Right kidney (tissue), 1 donor: ENCODE measurements around the gene ZDHHC8.

Source experiments
- DNase-seq: peaks from one replicate; pipeline ENCODE4 v3.0.0-alpha.2; 2016

Gene ZDHHC8

DNA sequence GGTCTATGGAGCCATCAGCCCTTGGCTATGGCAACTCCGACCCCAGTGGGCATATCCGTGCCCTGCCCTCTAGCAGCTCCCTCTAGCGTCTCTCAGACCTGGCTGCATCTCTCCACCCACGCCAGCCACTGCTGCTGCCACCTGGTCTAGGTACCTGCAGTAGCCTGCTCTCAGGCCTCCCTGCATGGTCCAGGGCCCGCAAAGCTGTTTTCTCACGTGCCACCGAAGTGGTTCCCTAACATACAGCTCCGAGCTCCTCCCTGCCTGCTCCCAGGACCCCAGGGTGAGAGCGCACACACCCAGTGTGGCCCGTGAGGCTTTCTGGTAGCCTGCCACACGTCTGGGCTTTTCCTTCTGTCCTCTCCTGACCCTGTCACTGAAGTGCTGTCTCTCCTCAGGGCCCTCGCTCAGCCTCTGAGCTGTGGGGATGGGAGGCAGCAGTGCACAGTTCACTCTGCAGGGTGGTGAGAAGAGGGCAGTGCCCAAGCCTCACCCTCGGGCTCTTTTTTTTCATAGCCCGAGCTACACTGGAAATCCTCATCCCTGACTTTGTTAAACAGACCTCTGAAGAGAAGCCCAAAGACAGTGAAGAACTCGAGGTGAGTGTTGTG lies 37.3 kb upstream of the ZDHHC8 start:
- no peak for DNase-seq

GRCh38 chr22:20095521-20095920 lies 36.1 kb upstream of the ZDHHC8 start:
- no peak for DNase-seq

DNA sequence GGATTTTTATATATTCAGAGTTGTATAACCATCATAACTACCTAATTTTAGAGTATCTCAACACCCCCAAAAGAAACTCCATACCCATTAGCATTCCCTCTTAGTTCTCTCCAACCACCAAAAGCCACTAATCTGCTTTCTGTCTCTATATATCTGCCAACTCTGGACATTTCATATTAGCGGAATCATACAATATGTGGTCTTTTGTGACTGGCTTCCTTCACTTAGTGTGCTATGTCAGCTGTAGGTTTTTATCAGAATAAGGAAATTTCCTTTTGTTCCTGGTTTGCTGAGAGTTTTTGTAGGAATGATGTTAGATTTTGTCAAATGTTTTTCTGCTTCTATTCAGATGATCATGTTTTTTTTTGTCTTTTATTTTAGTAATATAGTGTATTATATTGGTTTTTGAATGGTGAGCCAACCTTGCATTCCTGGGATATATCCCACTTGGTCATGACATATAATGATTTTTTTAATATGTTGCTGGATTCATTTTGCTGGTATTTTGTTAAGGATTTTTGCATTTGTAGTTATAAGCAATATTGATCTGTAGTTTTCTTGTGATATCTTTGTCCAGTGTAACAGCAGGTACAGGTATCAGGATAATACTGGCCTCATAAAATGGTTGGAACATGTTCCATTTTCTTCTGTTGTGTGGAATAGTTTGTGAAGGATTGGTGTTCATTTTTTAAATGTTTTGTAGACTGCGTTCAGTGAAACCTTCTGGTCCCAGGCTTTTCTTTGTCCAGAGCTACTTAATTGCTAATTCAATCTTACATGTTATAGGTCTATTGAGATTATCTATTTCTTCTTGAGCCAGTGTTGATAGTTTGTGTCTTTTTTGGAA lies 34.8 kb upstream of the ZDHHC8 start:
- DNase-seq = no peak

DNA sequence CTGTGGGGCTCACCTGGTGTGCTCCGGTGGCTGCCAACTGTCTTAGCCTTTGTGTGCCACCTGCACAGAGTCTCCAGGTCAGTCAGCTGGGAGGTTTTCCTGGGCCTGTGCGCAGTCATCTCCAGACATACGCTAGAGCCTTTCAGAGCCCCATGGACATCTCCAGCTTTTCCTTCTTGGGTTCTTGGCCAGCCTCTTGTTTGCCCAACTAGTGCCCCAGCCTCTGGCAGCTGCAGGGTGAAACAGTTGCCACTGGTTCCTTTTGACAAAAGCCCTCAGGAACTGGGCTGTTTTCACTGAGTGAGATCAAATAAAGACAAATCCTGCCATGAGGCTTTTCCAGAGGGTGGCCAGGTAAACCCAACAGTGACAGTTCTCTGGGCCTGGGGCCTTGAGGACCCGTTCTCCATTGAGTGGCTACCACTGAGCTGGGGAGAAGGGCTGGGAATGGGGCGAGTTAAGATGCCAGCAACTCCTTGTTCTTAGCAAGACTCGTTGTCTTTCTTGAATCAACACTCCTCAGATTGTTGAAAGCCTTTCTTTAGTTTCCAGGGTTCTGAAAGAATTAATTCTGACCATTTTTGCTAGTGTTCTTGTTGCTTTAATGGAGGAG lies 32.4 kb upstream of the ZDHHC8 start:
- DNase-seq = no peak

- DNase-seq = no peak
Observed at GRCh38 chr22:20101638-20102037, 30.0 kb upstream of the ZDHHC8 start.

DNA sequence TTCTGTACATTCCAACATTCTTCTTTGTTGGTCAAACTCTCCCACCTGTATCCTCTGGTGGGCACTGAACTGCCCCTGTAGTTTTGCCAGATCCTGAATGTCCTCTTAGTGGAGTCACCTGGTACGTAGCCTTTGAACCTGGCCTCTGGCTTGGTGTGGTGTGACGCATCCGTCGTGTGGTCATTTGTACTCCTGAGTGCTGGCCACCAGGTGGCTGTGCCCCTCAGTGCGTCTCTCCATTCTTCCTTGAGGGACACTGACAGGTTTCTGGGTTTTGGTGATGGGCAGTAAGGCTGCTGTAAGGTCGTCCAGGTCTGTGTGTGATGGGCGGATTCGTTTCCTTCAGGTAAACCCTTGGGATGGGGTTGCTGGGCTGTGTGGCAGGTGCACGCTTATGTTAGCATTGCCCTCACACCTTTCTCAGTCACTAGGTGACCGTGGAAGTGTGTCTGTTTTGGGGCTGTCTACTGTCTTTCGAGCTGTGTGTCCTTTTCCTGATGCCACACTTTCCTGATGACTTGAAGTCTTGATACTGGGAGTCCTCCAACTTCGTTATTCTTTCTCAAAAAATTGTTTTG lies 29.3 kb upstream of the ZDHHC8 start:
- no peak for DNase-seq

GRCh38 chr22:20105456-20106204 lies 26.0 kb upstream of the ZDHHC8 start:
- no peak for DNase-seq

DNA sequence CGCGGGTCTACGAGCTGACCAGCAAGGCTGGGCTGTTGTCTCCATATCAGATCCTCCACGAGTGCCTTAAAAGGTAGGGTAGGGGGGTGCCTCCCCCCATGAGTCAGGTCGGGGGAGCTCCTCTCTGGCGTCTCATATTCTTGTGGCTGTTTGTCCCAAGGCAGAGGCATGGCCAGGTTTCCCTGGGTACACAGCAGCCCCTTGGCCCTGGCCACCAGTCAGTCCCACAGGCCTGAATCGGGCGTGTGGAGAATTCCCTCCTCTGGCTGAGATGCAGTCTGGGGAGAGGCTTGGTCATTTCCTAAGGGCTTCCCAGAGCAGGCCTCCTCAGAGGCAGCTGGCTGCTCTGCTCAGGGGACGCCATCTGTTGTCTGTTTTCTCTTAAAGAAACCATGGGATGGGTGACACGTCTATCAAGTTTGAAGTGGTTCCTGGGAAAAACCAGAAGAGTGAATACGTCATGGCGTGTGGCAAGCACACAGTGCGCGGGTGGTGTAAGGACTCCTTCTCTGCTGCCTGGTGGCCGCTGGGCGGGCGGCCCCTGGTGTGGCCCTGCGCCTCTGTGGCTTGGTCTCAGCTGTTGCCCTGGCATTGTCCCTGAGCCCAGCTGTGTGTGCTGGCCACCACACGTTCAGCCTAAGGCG lies 25.3 kb upstream of the ZDHHC8 start:
- DNase-seq = no peak

DNA sequence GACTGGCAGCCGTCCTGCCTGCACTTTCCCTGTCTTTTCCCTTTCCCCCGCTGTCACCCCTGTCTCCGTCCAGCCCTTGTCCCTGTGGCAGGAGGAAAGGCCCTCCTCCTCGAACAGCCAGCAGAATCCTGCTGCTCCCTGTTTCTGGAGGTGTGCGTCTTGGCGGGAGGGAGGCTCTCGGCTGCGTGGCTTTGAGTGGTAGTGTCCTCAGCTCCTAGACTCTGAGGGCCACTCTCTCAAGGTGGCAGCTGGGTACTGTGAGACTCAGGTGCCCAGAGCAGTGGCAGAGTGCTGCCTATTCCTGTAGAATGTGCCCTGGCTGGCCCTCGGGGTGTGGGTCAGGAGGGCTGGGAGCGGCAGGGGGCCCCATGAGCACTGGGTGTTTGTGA lies 24.8 kb upstream of the ZDHHC8 start:
- DNase-seq = no peak

DNA sequence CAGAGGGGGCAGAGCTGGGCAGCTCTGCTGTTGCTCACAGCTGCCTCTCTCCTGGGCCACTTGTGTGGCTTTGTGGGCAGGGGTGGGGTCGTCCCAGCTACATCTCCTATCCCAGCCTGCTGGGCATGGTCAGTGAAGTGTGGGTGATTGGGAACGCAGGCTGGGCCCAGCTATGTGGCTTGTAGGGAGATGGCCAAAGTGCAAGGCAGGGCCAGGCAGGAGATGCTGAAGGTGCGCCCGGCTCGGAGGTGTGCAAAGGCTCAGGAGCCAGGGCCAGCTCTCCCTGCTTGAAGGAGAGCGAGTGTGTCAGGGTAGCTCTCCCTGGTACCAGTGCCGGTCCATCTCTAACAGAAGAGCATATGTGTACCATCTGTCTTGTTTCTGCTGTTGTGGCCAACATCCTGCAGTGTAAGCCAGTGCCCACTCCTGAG lies 24.1 kb upstream of the ZDHHC8 start:
- no peak for DNase-seq

DNA sequence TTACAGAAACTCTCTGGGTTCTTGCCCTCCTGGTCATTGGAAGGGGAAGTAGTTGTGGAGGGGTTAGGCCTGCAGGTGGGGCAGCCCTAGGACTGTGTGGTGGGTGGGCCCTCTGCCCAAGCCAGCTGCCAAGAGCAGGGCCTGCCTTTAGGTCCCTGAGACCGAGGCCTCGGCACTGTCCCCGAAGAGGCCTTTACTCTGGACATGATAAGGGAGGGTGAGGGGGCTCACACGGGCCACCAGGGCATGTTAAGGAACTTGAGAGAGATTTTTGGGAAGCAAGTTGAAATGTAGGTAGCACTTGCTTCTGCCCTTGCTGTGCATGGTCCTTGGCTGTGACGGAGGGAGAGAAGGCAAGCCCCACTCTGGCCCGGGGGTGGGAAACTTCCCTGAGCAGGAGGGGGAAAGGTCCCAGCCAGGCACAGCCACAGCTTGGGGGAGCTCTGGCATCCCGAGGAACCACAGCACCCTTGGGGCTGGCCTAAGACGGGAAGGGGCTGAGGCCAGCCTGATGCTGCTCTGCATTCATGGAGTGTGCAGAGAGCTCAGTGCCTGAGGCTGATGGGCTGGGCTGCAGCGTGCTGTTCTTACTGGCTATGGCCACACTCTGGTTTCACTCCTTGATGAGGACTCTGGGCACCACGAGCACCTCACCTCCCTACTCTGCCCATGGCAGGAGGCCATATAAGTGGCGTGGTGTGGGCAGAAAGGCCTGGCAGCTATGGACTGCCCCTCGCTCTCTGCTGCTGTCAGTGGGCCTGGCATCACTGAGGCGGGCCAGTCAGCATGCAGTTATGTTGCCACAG lies 23.4 kb upstream of the ZDHHC8 start:
- no peak for DNase-seq

DNA sequence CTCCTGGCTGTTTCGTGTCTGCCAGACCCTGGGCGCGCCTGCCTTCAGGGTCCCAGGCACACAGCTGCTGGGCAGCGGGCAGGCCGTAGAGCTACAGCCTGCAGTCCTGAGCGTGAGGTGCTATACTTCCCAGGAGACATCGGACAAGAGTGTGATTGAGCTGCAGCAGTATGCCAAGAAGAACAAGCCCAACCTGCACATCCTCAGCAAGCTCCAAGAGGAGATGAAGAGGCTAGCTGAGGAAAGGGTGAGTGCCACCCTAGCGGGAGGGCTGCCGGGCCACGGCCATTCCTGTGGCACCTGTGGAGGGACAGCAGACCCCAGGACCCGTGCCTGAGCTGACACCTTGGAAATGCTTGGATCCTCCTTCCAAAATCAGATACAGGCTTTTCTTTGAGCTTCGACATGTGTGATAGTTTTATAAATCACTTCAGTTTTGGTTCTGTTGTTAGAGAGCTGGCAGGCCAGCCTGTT lies 22.8 kb upstream of the ZDHHC8 start:
- no peak for DNase-seq

GRCh38 chr22:20109411-20110358 lies 21.9 kb upstream of the ZDHHC8 start:
- DNase-seq = no peak

DNA sequence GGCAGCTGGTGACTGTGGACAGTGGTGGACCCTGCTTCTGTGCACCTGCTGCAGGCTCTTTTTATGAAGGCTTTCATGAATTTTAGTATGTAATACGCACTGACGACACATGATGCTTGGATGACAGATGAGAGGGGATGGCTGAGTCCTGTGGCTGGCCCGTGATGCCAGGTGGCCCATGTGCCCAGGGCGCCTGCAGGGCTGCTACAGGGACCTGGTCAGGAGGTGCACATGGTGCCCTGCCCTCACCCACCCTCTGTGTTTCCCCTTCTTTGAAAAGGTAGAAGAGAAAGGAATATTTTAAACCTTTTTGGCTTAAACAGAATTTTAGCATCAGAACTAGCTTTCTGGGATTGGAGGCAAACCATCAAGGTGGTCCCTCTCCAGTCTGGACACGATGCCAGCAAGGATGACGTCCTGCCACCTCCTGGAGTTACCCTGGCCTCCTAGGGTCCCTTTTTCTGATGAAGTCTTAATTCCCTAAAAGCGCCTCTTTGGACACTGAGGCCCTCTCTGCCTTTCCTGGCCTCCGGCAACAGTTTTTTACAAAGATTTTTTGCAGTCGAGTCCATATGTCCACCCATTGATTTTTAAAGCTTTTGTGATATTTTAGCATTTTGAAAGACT lies 21.1 kb upstream of the ZDHHC8 start:
- no peak for DNase-seq

- DNase-seq = no peak
Observed at GRCh38 chr22:20111045-20111688, 20.4 kb upstream of the ZDHHC8 start.

DNA sequence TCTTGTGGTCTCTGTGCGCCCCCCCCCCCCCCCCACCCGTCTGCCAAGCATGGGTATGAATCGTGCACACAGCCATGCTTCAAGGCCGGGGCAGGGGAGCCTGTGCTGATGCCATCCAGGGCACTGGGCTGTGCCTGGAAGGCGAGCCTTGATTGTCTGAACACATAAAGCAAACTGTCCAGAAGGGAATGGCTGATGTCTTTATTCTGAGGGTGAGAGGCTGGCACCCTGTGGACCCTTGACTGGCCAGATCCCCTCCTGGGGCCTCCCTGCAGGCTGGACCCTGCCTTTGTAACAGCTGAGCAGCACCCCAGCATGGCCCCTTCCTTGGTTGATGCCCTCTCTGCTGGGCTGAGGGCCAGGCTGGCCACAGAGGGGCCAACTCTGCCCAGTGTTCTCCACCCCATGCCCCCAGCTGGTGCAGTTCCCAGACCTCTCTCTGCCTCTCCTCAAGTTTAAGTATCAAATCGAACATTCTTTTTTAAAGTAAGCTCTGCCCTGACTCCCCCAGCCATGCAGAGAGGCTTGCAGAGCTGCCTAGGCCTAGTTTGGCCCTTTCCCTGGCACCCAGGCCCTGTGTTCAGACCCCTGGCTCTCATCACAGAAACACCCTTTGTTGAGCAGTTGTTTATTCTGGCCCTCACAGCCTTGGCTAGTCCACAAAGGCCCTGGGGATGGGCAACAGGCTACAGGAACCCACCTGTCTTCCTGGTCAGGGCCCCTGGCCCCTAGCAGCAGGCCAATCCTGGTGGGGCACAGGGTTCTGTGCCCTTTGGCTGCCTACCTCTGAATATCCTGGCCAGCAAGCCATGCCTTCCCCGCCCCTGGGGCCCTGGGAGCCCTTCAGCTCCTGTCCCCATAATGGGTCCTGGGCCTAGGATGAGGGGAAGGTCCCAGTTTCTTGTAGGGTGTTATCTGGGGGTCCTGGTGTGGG lies 19.6 kb upstream of the ZDHHC8 start:
- DNase-seq = no peak
